Measurements from ENCODE around the gene ITPKB. TPM values are rescaled to one million over a fixed set of nuclear protein-coding genes. Genes with fewer than 3 reads are reported as not detected.
"Not testable (repeated sequence)": the region's sequence is repeated elsewhere in the genome, so short reads cannot be mapped to it uniquely, and the experiment has no call there.

The ITPKB gene
- total and polyA plus RNA-seq, 7 donors: 3.9 to 14.1 (median 8.9) TPM

- H3K36me3 ChIP-seq (ENCODE audit: insufficient read depth in 1 of 2, low read depth in 1 of 2): no peaks in the 10 kb centered on the region
- H3K27ac ChIP-seq: no peak overlapping the region
- no peak for TF ChIP-seq CTCF (IDR thresholded peaks at IDR 0.05)
- intact Hi-C loops (cut with DNase I): no loop called here
- DNase-seq: no peak
- ATAC-seq: no peak
- H3K9me3 ChIP-seq: no peaks in the 10 kb centered on the region
- WGBS, 3 donors: 80 to 94% (median 93%) methylated on average over 2 of the region's 2 CpGs
- H3K4me1 ChIP-seq: no peaks in the 10 kb centered on the region
- H3K4me3 ChIP-seq: no peak overlapping the region
- no peaks in the 10 kb centered on the region for H3K27me3 ChIP-seq (ENCODE audit: insufficient read depth in 3 of 3, low read length in 2 of 3)
Measured at GRCh38 chr1:226751214-226751613, 12.1 kb upstream of the ITPKB start.

GRCh38 chr1:226749467-226749866 lies 10.4 kb upstream of the ITPKB start:
- Histone ChIP-seq H3K4me1 (no peaks in the 10 kb centered on the region), H3K4me3 (no peak overlapping the region), H3K27ac (no peak overlapping the region), H3K9me3 (no peaks in the 10 kb centered on the region), H3K27me3 (ENCODE audit: insufficient read depth in 3 of 3, low read length in 2 of 3) (no peaks in the 10 kb centered on the region), H3K36me3 (ENCODE audit: insufficient read depth in 1 of 2, low read depth in 1 of 2) (no peaks in the 10 kb centered on the region)
- TF ChIP-seq CTCF (IDR thresholded peaks at IDR 0.05): no peak
- no peak for DNase-seq
- intact Hi-C loops (cut with DNase I): no loop called here
- WGBS, 3 donors: 87 to 91% (median 88%) methylated on average over 11 of the region's 11 CpGs
- no peak for ATAC-seq

- Histone ChIP-seq H3K4me3 (no peak overlapping the region), H3K9me3 (peaks cover 5% of the 10 kb centered on the region), H3K27me3 (ENCODE audit: insufficient read depth in 3 of 3, low read length in 2 of 3) (no peaks in the 10 kb centered on the region), H3K36me3 (ENCODE audit: insufficient read depth in 1 of 2, low read depth in 1 of 2) (no peaks in the 10 kb centered on the region), H3K4me1 (no peaks in the 10 kb centered on the region), H3K27ac (no peak overlapping the region)
- WGBS, 3 donors: 79 to 85% (median 84%) methylated on average over 4 of the region's 4 CpGs
- DNase-seq (no peak), ATAC-seq (no peak)
- intact Hi-C loops (cut with DNase I): no loop called here
- no peak for TF ChIP-seq CTCF (IDR thresholded peaks at IDR 0.05)
Measured at GRCh38 chr1:226748306-226748705, 9.2 kb upstream of the ITPKB start.

GRCh38 chr1:226747519-226748263 lies 8.6 kb upstream of the ITPKB start:
- H3K27me3 ChIP-seq (ENCODE audit: insufficient read depth in 3 of 3, low read length in 2 of 3); H3K36me3 ChIP-seq (ENCODE audit: insufficient read depth in 1 of 2, low read depth in 1 of 2); DNase-seq; H3K4me3 ChIP-seq; H3K27ac ChIP-seq; intact Hi-C loops (cut with DNase I); ATAC-seq; H3K4me1 ChIP-seq; H3K9me3 ChIP-seq: not testable (repeated sequence)
- 91 to 93% (median 91%) methylated on average over 17 of the region's 17 CpGs for WGBS, 3 donors

- no peak for TF ChIP-seq CTCF (IDR thresholded peaks at IDR 0.05)
Measured at GRCh38 chr1:226743259-226743658, 4.2 kb upstream of the ITPKB start.

More at GRCh38 chr1:226743259-226743658, 4.2 kb upstream of the ITPKB start:
- ATAC-seq (no peak), DNase-seq (no peak)
- peaks cover 8% of the 10 kb centered on the region for H3K4me1 ChIP-seq
- peaks cover 5% of the 10 kb centered on the region for H3K9me3 ChIP-seq
- H3K36me3 ChIP-seq (ENCODE audit: insufficient read depth in 1 of 2, low read depth in 1 of 2): no peaks in the 10 kb centered on the region
- H3K4me3 ChIP-seq: no peak overlapping the region
- intact Hi-C loops (cut with DNase I): no loop called here
- no peak overlapping the region for H3K27ac ChIP-seq
- H3K27me3 ChIP-seq (ENCODE audit: insufficient read depth in 3 of 3, low read length in 2 of 3): no peaks in the 10 kb centered on the region

Data from psoas muscle (tissue), 8 donors.